HG02970 (cell line): Measurements from ENCODE around the gene ZDHHC12.

ENCODE experiments used
- ATAC-seq: cut with Tn5 transposase; IDR thresholded peaks from one replicate; pipeline ENCODE4 v1.9.1; 2021; ENCODE audit warnings: mild to moderate bottlenecking, moderate library complexity, moderate number of reproducible peaks; ENCODE audit not compliant: unreplicated experiment, low FRiP score

Gene ZDHHC12

GRCh38 chr9:128689293-128689774 lies 34.6 kb downstream of the ZDHHC12 start:
- peak; percentile 12 for ATAC-seq

GRCh38 chr9:128688501-128689292 lies 35.2 kb downstream of the ZDHHC12 start, which contains the start of gene SET:
Gene SET, plus strand, starts transcription at chr9:128689222. Its CDS starts 361 bp downstream, at chr9:128689583.
- peak; percentile 75 for ATAC-seq

GRCh38 chr9:128687453-128687852 lies 36.5 kb downstream of the ZDHHC12 start:
- ATAC-seq: no peak

GRCh38 chr9:128685636-128686489 lies 38.1 kb downstream of the ZDHHC12 start:
- ATAC-seq: no peak

- no peak for ATAC-seq
Observed at GRCh38 chr9:128684325-128685199, 39.4 kb downstream of the ZDHHC12 start.

- no peak for ATAC-seq
Observed at GRCh38 chr9:128684065-128684324, 39.9 kb downstream of the ZDHHC12 start.

GRCh38 chr9:128683340-128684064 lies 40.4 kb downstream of the ZDHHC12 start:
- ATAC-seq: no peak

- no peak for ATAC-seq
Observed at GRCh38 chr9:128677794-128678193, 46.1 kb downstream of the ZDHHC12 start.

- ATAC-seq: no peak
Observed at GRCh38 chr9:128675382-128675781, 48.5 kb downstream of the ZDHHC12 start.
